RWPE1 (cell line): ENCODE results near the gene GNAT1.
"Not testable (repeated sequence)": the region's sequence is repeated elsewhere in the genome, so short reads cannot be mapped to it uniquely, and the experiment has no call there.

Experiments used
- CTCF ChIA-PET: fragments of 350-600 bp; sonication (Branson Sonifier 250); formaldehyde crosslinking; extraction: SDS; loops from one replicate; lab custom pipeline; 2021; lab: Yijun Ruan, JAX
- POLR2A ChIA-PET: fragments of 400-600 bp; formaldehyde crosslinking; extraction: SDS; loops from one replicate; lab custom pipeline; 2020; ENCODE audit warnings: antibody characterized with exemption; ENCODE audit not compliant: low non-redundant PET; lab: Yijun Ruan, JAX
- DNase-seq: peaks from one replicate; pipeline ENCODE4 v3.0.0; 2012; ENCODE audit warnings: low spot score
- H3K27ac ChIP-seq: fragments of 450-650 bp; 2 replicates; pipeline ENCODE4 v1.5.1; 2017
- TF ChIP-seq, protein P1 (sequence below): fragments of 450-650 bp; conservative IDR thresholded peaks from 2 replicates; pipeline ENCODE4 v1.5.1; 2017; ENCODE audit warnings: low read depth, mild to moderate bottlenecking

GNAT1 gene

DNA sequence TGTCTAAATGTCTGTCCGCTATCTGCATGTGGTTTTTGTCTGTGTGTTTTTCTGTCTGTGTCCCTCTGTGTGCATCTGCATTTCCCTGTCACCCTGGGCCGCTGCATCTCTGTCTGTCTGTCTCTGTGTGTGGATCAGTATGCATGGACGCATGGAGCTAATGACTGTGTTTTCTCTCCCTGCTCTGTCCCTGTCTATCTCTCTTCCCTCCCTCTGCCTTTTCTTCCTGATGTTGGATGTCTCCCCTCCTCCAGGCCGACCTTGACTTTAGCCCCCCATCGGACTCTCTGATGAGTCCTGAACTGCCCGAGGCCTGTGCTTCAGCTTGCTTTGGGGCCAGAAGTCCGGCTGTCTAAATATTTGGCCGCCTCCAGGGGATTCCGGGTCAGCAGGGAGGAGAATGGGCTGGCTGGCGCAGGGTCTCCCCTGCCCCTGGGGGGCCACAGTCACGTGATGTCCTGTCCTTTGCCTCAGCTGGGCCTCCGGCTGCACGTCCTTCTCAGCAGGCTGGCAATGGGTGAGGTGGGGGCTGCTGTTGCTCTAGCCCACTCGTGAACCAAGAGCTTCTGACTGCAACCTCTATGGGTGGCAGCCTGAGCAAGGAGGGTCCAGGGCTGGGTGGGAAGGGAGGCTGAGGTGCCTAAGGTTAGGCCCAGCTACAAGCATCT, 17.4 kb downstream of the GNAT1 start:
- no peak for DNase-seq
- TF ChIP-seq, protein P1, sequence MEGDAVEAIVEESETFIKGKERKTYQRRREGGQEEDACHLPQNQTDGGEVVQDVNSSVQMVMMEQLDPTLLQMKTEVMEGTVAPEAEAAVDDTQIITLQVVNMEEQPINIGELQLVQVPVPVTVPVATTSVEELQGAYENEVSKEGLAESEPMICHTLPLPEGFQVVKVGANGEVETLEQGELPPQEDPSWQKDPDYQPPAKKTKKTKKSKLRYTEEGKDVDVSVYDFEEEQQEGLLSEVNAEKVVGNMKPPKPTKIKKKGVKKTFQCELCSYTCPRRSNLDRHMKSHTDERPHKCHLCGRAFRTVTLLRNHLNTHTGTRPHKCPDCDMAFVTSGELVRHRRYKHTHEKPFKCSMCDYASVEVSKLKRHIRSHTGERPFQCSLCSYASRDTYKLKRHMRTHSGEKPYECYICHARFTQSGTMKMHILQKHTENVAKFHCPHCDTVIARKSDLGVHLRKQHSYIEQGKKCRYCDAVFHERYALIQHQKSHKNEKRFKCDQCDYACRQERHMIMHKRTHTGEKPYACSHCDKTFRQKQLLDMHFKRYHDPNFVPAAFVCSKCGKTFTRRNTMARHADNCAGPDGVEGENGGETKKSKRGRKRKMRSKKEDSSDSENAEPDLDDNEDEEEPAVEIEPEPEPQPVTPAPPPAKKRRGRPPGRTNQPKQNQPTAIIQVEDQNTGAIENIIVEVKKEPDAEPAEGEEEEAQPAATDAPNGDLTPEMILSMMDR = no peak
- no peak overlapping the region for H3K27ac ChIP-seq
- POLR2A ChIA-PET = no interaction called here
- CTCF ChIA-PET = no interaction called here

DNA sequence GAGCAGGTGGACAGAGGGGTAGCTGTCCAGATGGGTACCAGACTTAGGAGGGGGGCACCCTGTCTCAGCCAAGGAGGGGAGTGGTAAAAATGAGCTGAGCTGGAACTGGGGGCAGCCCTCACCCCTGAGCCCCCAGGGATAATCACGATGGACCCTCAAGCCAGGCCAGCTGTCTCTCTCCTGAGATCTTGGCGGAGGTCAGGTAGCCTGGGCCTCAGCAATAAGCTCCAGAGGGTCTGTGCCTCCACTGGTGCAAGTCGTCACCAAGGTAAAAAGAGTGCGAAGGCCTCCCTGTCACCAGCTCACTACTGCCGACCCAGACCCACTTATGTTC, 18.7 kb downstream of the GNAT1 start:
- DNase-seq = no peak
- ChIA-PET POLR2A (no interaction called here), CTCF (interaction anchor here (0.8 to 1.4 kb wide), 3 partner anchors 15 to 16 kb away, joined by 3 to 5 read pairs (median 3); no protein-coding TSS in a partner anchor)
- no peak overlapping the region for H3K27ac ChIP-seq
- TF ChIP-seq, protein P1 = no peak

DNA sequence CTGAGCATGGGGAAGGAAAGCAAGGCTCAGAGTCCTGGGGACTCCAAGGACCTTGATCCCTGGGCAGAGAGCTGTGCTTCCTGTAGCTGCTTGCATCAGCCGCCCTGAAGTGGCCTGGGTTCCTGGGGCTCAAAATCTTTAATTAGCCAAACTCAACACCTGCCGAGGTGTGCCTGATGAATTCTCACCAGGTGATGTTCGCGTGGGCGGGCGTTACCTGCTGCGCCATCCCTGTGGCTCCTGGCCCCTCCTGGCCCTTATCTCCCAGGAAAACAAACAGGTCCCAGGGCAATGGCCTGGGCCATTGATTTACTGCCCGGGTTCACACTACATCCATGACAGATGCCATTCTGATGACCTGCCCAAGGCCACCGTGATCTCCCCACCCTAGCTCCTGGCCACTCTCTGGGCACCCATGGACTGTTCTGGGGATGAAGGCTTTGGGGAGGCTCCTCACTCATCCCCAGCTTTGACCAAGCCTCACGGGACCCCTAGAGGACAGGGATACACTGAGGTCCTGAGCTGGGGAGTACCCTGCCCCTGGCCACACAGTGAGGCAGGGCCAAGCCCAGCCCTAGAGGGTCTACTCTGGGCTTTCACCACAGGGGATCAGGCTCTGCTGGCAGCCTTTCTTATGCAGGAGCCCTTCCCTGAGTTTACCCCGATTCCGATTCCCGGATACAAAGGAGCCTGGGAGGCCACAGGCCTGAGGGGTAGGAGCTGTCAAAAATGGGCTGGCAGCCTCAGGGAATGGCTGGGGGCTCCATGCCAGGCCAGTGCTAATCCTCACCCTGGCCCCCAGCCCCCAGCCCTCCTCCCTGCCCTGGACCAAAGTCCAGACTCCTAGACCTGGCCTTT, 19.3 kb downstream of the GNAT1 start:
- CTCF ChIA-PET = interaction anchor here (0.6 to 1.4 kb wide), 3 partner anchors 15 to 69 kb away, joined by 3 read pairs; no protein-coding TSS in a partner anchor
- TF ChIP-seq, protein P1 = no peak
- POLR2A ChIA-PET = no interaction called here
- H3K27ac ChIP-seq = no peak overlapping the region
- DNase-seq = no peak

DNA sequence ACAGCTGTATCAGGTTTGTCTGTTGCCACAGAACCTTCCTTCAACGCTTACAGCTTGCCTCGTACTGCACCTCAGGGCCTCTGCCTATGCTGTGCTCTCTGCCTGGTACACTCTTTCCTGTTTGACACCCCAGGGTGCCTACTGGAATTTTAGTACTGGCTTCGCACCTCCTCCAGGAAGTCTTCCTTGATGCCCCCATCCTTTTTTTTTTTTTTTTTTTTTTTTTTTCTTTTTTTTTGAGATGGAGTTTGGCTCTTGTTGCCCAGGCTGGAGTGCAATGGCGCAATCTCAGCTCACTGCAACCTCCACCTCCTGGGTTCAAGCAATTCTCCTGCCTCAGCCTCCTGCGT, 19.9 kb downstream of the GNAT1 start:
- DNase-seq, H3K27ac ChIP-seq, POLR2A ChIA-PET: not testable (repeated sequence)
- CTCF ChIA-PET = interaction anchor here (0.6 to 1.4 kb wide), 3 partner anchors 14 to 27 kb away, joined by 3 read pairs; no protein-coding TSS in a partner anchor

DNA sequence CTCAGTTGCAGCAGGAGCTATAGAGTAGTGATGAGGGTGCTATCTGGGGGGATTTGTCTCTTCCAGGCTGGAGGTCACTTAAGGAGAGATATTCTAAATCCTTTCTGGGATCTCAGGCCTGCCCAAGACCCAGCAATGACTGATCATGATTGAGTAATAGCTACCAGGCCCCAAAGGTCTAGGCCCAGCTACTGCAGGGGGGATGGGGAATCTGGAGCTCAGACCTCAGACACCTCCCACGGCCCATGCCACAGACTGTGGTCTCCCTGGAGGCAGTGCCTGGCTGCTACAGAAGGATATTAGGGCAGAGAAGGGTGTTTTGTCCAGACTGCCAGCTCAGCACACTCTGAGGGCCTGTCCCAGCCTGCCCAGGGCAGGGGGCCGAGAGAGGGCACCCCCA, 20.5 kb downstream of the GNAT1 start:
- POLR2A ChIA-PET = no interaction called here
- no peak for DNase-seq
- TF ChIP-seq, protein P1 = no peak
- CTCF ChIA-PET = interaction anchor here (0.6 to 1.2 kb wide), 3 partner anchors 20 to 31 kb away, joined by 3 to 5 read pairs (median 3); no protein-coding TSS in a partner anchor
- H3K27ac ChIP-seq = peak overlapping the region; percentile 28; the same call in 1 of the 2 replicates

DNA sequence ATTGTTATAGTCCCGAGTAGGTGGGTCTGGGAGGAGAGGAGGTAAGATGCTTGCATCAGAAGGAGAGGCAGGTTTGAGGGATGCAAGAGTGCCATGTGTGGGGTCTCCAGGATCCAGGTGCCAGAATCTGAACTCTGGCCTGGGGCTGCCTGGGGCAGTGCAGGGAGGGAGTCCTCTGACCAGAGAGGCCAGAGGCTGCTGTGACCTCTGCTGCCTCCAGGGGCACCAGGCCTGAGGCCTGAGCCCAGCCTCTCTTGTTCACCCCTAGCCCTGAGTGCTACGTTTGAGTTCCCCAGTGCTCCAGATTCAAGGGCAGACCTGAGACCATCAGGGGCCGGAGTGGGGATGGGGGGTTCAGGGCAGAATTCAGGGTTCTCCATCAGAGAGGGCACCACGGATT, 21.1 kb downstream of the GNAT1 start:
- TF ChIP-seq, protein P1 = no peak
- CTCF ChIA-PET = interaction anchor here (0.6 to 1.2 kb wide), 2 partner anchors 20 to 30 kb away, joined by 3 to 5 read pairs; no protein-coding TSS in a partner anchor
- peak overlapping the region; percentile 28; the same call in 1 of the 2 replicates for H3K27ac ChIP-seq
- no peak for DNase-seq
- POLR2A ChIA-PET = no interaction called here
